Measurements from ENCODE around the gene UTRN.
A peak's percentile ranks its signal among the peaks of the same experiment; 100 is the strongest.

The UTRN gene

DNA sequence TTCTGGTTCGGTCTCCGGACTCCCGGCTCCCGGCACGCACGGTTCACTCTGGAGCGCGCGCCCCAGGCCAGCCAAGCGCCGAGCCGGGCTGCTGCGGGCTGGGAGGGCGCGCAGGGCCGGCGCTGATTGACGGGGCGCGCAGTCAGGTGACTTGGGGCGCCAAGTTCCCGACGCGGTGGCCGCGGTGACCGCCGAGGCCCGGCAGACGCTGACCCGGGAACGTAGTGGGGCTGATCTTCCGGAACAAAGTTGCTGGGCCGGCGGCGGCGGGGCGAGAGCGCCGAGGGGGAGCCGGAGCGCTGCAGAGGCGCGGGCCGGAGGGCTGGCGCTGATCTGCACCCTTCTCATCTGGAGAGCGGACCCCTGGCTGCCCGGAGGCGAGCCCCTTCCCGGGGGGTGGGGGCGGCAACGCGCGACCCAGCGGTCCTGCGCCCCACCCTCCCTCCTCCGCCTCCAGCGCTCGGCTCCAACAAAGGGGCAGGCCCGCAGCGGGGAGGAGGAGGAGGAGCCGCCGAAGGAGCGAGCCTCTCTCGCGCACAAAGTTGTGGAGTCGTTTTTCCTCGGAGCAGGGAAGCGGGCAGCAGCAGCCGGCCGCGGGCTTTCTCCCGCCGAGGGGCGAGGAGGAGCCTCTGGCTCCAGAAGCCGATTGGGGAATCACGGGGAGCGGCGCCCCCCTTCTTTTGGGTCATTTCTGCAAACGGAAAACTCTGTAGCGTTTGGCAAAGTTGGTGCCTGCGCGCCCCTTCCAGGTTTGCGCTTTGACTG is at the start of gene UTRN:
UTRN (plus strand) TSS at position 553 of the 765 bp plus-strand sequence. CDS start 6,494 bp downstream, outside the sequence.
- H3K27ac Mint-ChIP-seq (ENCODE audit: low read depth), result peak within 1 kb of the TSS; percentile 92

DNA sequence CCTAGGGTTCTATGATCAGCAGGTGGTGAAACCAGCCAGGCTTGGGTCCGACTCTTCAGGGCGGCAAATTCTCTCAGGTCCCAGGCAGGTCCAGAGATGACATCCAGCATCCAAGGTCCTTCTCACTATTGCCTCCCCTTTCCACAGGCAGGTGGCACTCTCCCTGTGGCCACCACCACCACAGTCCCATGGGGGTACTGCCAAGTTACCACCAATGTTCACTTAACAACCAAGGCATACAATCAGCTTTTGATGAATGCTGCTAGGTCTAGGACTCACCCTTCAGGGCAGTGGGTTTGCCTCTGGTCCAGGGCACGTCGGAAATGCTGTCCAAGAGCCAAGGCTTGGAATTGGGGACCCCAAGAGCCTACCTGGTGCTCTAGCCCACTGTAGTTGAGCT is 40.4 kb upstream of the UTRN start:
- H3K27me3 Mint-ChIP-seq, result peaks cover 16% of the 10 kb centered on the region
- H3K4me3 Mint-ChIP-seq, result no peak overlapping the region
- peaks cover 5% of the 10 kb centered on the region for H3K36me3 Mint-ChIP-seq (ENCODE audit: insufficient read depth)
- DNase-seq (ENCODE audit: low spot score in 2 of 2), result no peak
- ATAC-seq (replicated peaks; ENCODE audit: extremely low read depth, poor library complexity, severe bottlenecking), result no peak
- no peak overlapping the region for H3K27ac Mint-ChIP-seq (ENCODE audit: low read depth)
- peaks cover 14% of the 10 kb centered on the region for H3K4me1 Mint-ChIP-seq
- no peaks in the 10 kb centered on the region for H3K9me3 Mint-ChIP-seq

More for the DNA sequence above, at the start of gene UTRN:
- Mint-ChIP-seq H3K27me3 (no peaks in the 10 kb centered on the region), H3K4me1 (peaks cover 34% of the 10 kb centered on the region), H3K4me3 (peak within 1 kb of the TSS; percentile 96), H3K36me3 (ENCODE audit: insufficient read depth) (peaks cover 9% of the 10 kb centered on the region), H3K9me3 (no peaks in the 10 kb centered on the region)
- ATAC-seq (replicated peaks; ENCODE audit: extremely low read depth, poor library complexity, severe bottlenecking) (peak; percentile 53), DNase-seq (ENCODE audit: low spot score in 2 of 2) (peak in 1 of 2 donors; percentile 19)

DNA sequence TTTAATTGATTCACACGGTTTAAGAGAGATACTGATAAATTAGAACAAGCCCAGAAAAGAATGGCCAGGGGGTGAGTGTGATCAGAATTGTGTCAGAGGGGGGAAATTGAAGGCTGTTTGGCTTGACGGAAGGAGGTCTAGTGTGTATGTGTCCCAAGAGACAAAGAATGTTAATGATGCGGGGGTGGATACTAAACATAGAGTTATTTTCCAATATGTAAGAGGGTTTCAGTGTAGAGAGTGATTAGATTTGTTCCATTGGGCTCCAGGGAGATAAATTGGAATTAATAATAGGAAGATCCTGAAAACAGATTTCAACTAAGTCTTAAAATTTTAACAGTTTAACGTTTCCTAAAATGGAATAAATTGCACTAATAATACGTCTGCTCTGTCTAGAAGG is 38.1 kb upstream of the UTRN start:
- ATAC-seq (replicated peaks; ENCODE audit: extremely low read depth, poor library complexity, severe bottlenecking) (no peak), DNase-seq (ENCODE audit: low spot score in 2 of 2) (no peak)
- Mint-ChIP-seq H3K4me1 (peaks cover 14% of the 10 kb centered on the region), H3K36me3 (ENCODE audit: insufficient read depth) (peaks cover 5% of the 10 kb centered on the region), H3K4me3 (peak overlapping the region; percentile 14), H3K27ac (ENCODE audit: low read depth) (no peak overlapping the region), H3K27me3 (peaks cover 16% of the 10 kb centered on the region), H3K9me3 (no peaks in the 10 kb centered on the region)

DNA sequence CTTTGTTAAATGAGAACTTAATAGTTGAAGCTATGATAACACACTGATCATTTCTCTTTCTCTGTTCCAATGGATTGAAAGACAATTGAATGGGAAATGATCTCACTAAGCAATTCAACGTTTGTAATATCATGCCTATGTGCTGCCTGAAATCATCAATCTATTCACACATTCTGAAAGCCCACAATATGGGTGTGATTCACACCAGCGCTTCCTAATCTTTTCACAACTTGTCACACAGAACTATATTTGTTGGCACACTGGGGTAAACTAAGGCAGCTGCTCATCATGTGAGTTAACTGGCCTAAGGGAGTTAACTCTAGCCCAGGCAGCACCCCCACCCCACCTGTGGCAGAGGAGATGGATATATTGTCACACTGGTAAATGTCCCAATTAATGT is 37.1 kb upstream of the UTRN start:
- Mint-ChIP-seq H3K9me3 (no peaks in the 10 kb centered on the region), H3K36me3 (ENCODE audit: insufficient read depth) (peaks cover 5% of the 10 kb centered on the region), H3K27ac (ENCODE audit: low read depth) (no peak overlapping the region), H3K4me3 (no peak overlapping the region), H3K4me1 (peaks cover 14% of the 10 kb centered on the region), H3K27me3 (peaks cover 16% of the 10 kb centered on the region)
- ATAC-seq (replicated peaks; ENCODE audit: extremely low read depth, poor library complexity, severe bottlenecking), result peak; percentile 71
- no peak for DNase-seq (ENCODE audit: low spot score in 2 of 2)

DNA sequence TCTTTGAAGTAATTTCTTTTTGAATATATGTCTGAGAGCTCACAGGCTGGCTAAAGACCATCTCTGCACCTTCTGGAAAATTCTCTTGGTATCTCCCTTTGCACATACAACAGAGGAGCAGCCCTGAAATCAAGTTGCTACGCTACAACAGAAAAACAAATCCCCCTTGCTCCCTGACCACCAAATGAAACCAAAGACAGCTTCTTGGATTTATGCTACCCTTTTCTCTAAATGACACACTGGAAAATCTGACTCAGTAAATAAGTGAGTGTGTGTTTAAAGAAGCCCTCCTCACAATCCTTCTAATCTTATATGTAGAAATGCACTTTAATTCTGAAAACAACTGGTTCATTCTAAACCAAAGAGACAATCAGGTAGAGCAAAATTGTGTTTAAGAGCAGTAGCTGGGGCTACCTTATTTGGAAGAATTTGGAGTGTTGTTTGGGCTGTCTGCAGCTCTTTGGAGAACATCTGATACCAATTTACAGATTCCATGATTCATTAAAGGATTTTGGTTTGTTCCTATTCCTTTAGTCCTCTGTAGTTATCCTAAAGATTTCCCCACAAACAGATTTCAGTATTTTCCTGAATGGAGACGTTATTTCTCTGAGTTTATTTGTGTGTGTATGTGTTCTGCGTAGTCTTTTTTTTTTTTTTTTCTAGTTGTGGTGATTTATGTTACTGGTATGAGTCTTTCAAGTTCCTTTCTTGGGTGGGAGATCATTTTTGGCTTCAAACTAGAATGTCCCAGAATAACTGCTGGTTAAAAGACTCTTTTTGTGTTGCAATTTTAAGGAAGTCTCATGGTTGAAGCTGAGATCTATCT is 36.4 kb upstream of the UTRN start:
- peak overlapping the region; percentile 6 for H3K27ac Mint-ChIP-seq (ENCODE audit: low read depth)
- no peak for DNase-seq (ENCODE audit: low spot score in 2 of 2)
- peaks cover 16% of the 10 kb centered on the region for H3K27me3 Mint-ChIP-seq
- H3K4me1 Mint-ChIP-seq, result peaks cover 14% of the 10 kb centered on the region
- H3K36me3 Mint-ChIP-seq (ENCODE audit: insufficient read depth), result peaks cover 3% of the 10 kb centered on the region
- no peaks in the 10 kb centered on the region for H3K9me3 Mint-ChIP-seq
- no peak for ATAC-seq (replicated peaks; ENCODE audit: extremely low read depth, poor library complexity, severe bottlenecking)
- no peak overlapping the region for H3K4me3 Mint-ChIP-seq

DNA sequence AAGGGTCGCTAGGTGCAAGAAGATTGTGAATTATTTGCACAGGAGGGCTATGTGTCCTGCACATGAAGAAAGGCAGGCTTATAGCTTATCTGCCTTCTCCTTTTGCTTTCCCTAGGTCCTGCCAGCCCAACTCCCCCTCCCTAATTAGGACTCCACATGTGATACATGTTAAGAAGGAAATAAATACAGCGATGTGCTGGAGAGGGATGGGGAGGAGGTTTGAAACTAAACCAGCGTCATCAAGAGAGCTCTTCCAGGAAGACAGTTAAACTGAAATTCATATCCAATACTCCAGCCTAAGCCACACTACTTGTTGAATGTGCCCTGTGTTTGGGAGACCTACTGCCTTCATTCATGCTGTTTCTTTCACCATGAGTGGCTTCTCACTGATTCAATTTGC is 34.9 kb upstream of the UTRN start:
- no peak overlapping the region for H3K4me3 Mint-ChIP-seq
- ATAC-seq (replicated peaks; ENCODE audit: extremely low read depth, poor library complexity, severe bottlenecking), result no peak
- DNase-seq (ENCODE audit: low spot score in 2 of 2), result no peak
- H3K27me3 Mint-ChIP-seq, result peaks cover 16% of the 10 kb centered on the region
- H3K4me1 Mint-ChIP-seq, result peaks cover 14% of the 10 kb centered on the region
- H3K27ac Mint-ChIP-seq (ENCODE audit: low read depth), result no peak overlapping the region
- H3K36me3 Mint-ChIP-seq (ENCODE audit: insufficient read depth), result peaks cover 3% of the 10 kb centered on the region
- H3K9me3 Mint-ChIP-seq, result no peaks in the 10 kb centered on the region

DNA sequence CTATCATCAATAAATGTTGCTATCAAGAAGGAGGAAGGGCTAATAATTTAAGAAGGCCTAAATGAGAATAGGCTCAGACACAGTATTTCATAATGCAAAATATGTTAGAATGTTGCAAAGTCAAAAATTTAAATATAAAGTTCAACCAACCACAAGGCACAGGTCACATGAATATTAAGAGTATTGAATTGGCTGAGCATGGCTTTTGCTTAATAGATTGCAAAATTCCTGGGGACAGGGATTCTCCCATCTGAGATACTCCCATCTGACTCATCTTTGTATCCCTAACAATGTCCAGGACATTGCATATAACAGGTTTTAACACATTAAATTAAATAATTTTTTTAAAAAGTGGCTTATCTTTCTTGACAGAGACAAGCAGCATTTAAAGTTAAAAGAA is 32.9 kb upstream of the UTRN start:
- Mint-ChIP-seq H3K36me3 (ENCODE audit: insufficient read depth) (peaks cover 3% of the 10 kb centered on the region), H3K27ac (ENCODE audit: low read depth) (no peak overlapping the region), H3K4me1 (peaks cover 14% of the 10 kb centered on the region), H3K4me3 (no peak overlapping the region), H3K9me3 (no peaks in the 10 kb centered on the region), H3K27me3 (peaks cover under 1% of the 10 kb centered on the region)
- no peak for ATAC-seq (replicated peaks; ENCODE audit: extremely low read depth, poor library complexity, severe bottlenecking)
- DNase-seq (ENCODE audit: low spot score in 2 of 2), result no peak

DNA sequence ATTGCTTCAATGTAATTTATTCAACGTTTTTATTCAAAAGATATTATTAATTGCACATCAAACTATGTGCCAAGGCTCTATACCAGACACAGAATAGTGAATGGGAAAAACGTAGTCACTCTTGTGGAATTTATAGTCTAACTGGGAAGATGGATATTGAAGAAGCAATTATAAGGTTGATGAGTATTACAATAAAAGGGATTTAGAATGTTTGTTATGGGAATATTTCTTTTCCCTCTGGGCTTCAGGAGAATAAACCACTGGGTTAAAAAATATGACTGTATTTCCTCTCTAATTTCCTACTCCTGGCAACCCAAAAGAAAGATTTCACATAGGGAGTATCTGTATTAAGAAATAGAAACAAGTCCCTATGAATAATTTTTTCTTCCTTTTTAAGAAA is 25.1 kb upstream of the UTRN start:
- Mint-ChIP-seq H3K4me3 (no peak overlapping the region), H3K36me3 (ENCODE audit: insufficient read depth) (no peaks in the 10 kb centered on the region), H3K27ac (ENCODE audit: low read depth) (no peak overlapping the region), H3K4me1 (no peaks in the 10 kb centered on the region), H3K27me3 (no peaks in the 10 kb centered on the region), H3K9me3 (no peaks in the 10 kb centered on the region)
- DNase-seq (ENCODE audit: low spot score in 2 of 2), result no peak
- no peak for ATAC-seq (replicated peaks; ENCODE audit: extremely low read depth, poor library complexity, severe bottlenecking)

DNA sequence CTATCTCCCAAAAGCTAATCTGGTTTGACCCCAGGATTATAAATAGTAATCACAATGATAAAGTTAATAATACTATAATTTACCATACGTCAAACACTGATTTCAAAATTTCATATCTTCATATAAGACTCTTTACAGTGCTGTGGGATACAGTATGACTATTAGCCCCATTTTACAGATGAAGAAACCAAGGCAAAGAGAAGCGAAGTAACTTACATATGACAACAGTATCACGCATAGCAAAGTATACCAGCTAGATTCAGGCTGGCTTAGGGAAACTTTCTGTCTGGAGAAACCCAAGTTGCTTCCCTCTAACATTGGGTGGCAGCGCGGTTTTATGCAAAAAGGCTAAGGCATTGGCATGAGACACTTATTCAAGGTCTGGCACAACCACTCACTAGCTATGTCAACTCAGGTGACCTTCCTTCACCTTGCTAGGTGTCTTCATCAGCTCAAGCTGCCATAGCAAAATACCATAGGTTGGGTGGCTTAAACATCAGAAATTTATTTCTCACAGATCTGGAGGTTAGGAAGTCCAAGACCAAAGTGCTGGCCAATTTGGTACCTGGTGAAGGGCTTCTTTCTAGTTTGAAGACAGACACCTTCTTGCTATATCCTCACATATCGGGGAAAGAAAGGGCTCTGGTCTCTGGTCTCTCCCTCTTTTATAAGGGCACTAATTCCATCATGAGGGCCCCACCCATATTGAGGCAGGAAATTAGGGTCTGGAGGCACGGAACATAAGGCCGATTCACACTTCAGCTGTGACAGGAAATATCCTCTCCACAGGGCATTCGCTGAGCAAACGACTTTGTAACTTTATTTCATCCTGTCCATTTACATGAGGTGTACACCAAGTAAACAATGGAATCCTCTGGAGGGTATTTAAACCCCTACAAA is 22.4 kb upstream of the UTRN start:
- DNase-seq (ENCODE audit: low spot score in 2 of 2), result no peak
- H3K9me3 Mint-ChIP-seq, result no peaks in the 10 kb centered on the region
- no peaks in the 10 kb centered on the region for H3K27me3 Mint-ChIP-seq
- H3K27ac Mint-ChIP-seq (ENCODE audit: low read depth), result no peak overlapping the region
- no peaks in the 10 kb centered on the region for H3K4me1 Mint-ChIP-seq
- no peak for ATAC-seq (replicated peaks; ENCODE audit: extremely low read depth, poor library complexity, severe bottlenecking)
- no peaks in the 10 kb centered on the region for H3K36me3 Mint-ChIP-seq (ENCODE audit: insufficient read depth)
- H3K4me3 Mint-ChIP-seq, result no peak overlapping the region

DNA sequence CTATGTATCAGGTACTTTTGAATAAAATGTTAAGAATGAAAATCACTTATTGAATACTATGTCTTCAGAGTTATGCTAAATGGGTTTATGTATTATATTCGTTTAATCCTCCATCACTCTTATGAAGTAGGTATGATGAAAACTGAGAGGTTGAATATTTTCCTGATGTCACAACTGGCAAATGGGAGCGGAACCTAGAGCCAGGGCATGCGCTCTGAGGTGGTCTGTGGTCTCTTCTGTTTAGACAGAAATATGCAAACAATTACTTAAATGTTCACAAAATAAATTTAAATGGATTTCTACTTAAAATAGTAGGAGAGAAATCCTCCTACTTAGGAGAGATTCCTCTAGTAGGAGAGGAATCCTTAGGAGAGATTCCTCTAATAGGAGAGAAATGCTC is 21.3 kb upstream of the UTRN start:
- ATAC-seq (replicated peaks; ENCODE audit: extremely low read depth, poor library complexity, severe bottlenecking) (no peak), DNase-seq (ENCODE audit: low spot score in 2 of 2) (no peak)
- no peaks in the 10 kb centered on the region for H3K4me1 Mint-ChIP-seq
- no peaks in the 10 kb centered on the region for H3K27me3 Mint-ChIP-seq
- no peak overlapping the region for H3K27ac Mint-ChIP-seq (ENCODE audit: low read depth)
- H3K9me3 Mint-ChIP-seq, result no peaks in the 10 kb centered on the region
- H3K4me3 Mint-ChIP-seq, result no peak overlapping the region
- no peaks in the 10 kb centered on the region for H3K36me3 Mint-ChIP-seq (ENCODE audit: insufficient read depth)

DNA sequence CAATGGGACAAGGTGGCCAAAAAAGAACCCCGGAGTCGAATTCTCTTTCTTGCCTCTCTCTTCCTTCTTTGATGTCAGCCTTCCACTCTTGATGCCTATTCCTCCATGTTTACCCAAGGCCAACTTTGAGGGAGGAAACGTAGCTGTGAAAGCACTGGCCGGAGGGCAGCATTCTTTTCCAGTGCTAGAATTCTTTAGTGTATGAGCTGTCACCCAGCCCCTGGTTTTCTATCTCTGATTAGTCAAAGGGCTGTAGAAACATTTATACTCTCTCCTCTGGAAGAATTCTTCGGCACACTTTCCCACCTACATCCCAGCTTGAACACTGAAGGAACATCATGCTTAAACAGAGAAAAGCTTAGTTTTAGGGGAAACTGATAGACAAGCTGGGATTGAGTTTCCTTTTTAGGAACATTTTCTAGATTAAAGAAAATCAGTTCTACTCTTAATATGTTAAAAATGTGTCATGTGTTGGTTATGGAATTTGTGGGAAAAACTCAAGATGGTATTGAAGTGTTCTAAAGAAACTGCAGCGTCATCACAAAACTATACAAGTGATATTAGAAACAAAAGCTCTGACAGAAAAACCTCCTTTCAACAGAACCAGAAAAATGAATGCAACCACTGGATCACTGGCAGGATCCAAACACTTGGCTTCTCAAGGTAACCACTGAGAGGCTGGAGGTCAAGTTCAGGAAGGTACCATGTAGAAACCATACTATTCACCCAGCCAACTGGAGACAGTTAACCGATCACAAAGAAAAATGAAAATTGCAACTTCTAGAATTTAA is 20.7 kb upstream of the UTRN start:
- H3K4me1 Mint-ChIP-seq, result no peaks in the 10 kb centered on the region
- H3K27me3 Mint-ChIP-seq, result no peaks in the 10 kb centered on the region
- no peak for DNase-seq (ENCODE audit: low spot score in 2 of 2)
- no peak overlapping the region for H3K4me3 Mint-ChIP-seq
- no peak overlapping the region for H3K27ac Mint-ChIP-seq (ENCODE audit: low read depth)
- H3K36me3 Mint-ChIP-seq (ENCODE audit: insufficient read depth), result no peaks in the 10 kb centered on the region
- ATAC-seq (replicated peaks; ENCODE audit: extremely low read depth, poor library complexity, severe bottlenecking), result no peak
- no peaks in the 10 kb centered on the region for H3K9me3 Mint-ChIP-seq

DNA sequence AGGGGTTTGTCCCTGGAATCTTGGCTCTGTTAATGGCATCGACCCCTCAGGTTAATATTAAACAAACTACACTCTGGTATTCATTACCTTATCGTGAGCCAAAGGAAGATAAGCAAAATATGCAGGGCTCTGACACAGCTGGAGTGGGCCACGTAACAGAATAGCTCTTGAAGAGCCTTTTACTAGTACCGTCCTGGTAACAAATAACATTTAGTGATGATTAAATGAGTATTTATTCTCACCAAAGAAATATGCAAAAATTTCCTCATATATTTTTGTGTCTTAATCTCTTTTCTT is 20.1 kb upstream of the UTRN start:
- no peaks in the 10 kb centered on the region for H3K9me3 Mint-ChIP-seq
- H3K4me3 Mint-ChIP-seq, result no peak overlapping the region
- H3K27me3 Mint-ChIP-seq, result no peaks in the 10 kb centered on the region
- no peak overlapping the region for H3K27ac Mint-ChIP-seq (ENCODE audit: low read depth)
- ATAC-seq (replicated peaks; ENCODE audit: extremely low read depth, poor library complexity, severe bottlenecking) (no peak), DNase-seq (ENCODE audit: low spot score in 2 of 2) (no peak)
- no peaks in the 10 kb centered on the region for H3K4me1 Mint-ChIP-seq
- no peaks in the 10 kb centered on the region for H3K36me3 Mint-ChIP-seq (ENCODE audit: insufficient read depth)

Measured in central memory CD8-positive, alpha-beta T cell (primary cell).